ENCODE results near the gene HES3. TPM values are rescaled to one million over a fixed set of nuclear protein-coding genes. Genes with fewer than 3 reads are reported as not detected.

HES3 gene
- total RNA-seq, 2 experiments from 2014 or later, result not detected

GRCh38 chr1:6224718-6225117 lies 19.3 kb upstream of the HES3 start:
- no peaks in the 10 kb centered on the region for H3K4me1 ChIP-seq (ENCODE audit: insufficient read depth, low read length, poor library complexity, severe bottlenecking)
- ChIA-PET CTCF (ENCODE audit: unreplicated experiment) (no interaction called here), POLR2A (interaction anchor here (0.6 kb wide), 1 partner anchor 318 kb away, joined by 3 read pairs; no protein-coding TSS in a partner anchor)
- H3K36me3 ChIP-seq (ENCODE audit: insufficient read depth, low read length), result peaks cover 96% of the 10 kb centered on the region
- no peak overlapping the region for H3K4me2 ChIP-seq (ENCODE audit: low read length)
- BruUV-seq (replicated peaks), result no TSS peak
- no peak overlapping the region for H3K4me3 ChIP-seq (ENCODE audit: low read depth, low read length, poor library complexity, severe bottlenecking)
- no peak overlapping the region for H2AFZ ChIP-seq (ENCODE audit: low read length)
- H3K79me2 ChIP-seq (ENCODE audit: insufficient read depth, low read depth, low read length), result no peaks in the 10 kb centered on the region
- no peaks in the 10 kb centered on the region for H3K9me2 ChIP-seq (ENCODE audit: insufficient read depth, low read length)
- 0 out of 2 replicates have a peak, but pooled peaks cover 6% of the 10 kb centered on the region for H4K20me1 ChIP-seq (ENCODE audit: insufficient read depth, low read length)
- H3K27ac ChIP-seq (ENCODE audit: low read depth, low read length, poor library complexity, severe bottlenecking), result no peak overlapping the region
- intact Hi-C loops (cut with micrococcal nuclease; ENCODE audit: unreplicated experiment), result no loop called here
- no peak for DNase-seq (ENCODE audit: low spot score)
- no peaks in the 10 kb centered on the region for H3K9me3 ChIP-seq (ENCODE audit: low read length)
- no peak for TF ChIP-seq CTCF (conservative IDR thresholded peaks at IDR 0.05; ENCODE audit: low read length)
- no peak for TF ChIP-seq EZH2phosphoT487 (IDR thresholded peaks at IDR 0.05; ENCODE audit: borderline replicate concordance, low read depth, low read length)

GRCh38 chr1:6225651-6226050 lies 18.3 kb upstream of the HES3 start:
- Histone ChIP-seq H3K9me2 (ENCODE audit: insufficient read depth, low read length) (no peaks in the 10 kb centered on the region), H3K27ac (ENCODE audit: low read depth, low read length, poor library complexity, severe bottlenecking) (no peak overlapping the region), H3K4me1 (ENCODE audit: insufficient read depth, low read length, poor library complexity, severe bottlenecking) (no peaks in the 10 kb centered on the region), H3K4me3 (ENCODE audit: low read depth, low read length, poor library complexity, severe bottlenecking) (no peak overlapping the region), H3K4me2 (ENCODE audit: low read length) (no peak overlapping the region), H4K20me1 (ENCODE audit: insufficient read depth, low read length) (0 out of 2 replicates have a peak, but pooled peaks cover 6% of the 10 kb centered on the region), H2AFZ (ENCODE audit: low read length) (no peak overlapping the region), H3K36me3 (ENCODE audit: insufficient read depth, low read length) (peaks cover 97% of the 10 kb centered on the region), H3K79me2 (ENCODE audit: insufficient read depth, low read depth, low read length) (no peaks in the 10 kb centered on the region), H3K9me3 (ENCODE audit: low read length) (no peaks in the 10 kb centered on the region)
- CTCF ChIA-PET (ENCODE audit: unreplicated experiment), result no interaction called here
- no TSS peak for BruUV-seq (replicated peaks)
- intact Hi-C loops (cut with micrococcal nuclease; ENCODE audit: unreplicated experiment), result no loop called here
- DNase-seq (ENCODE audit: low spot score), result no peak
- TF ChIP-seq CTCF (conservative IDR thresholded peaks at IDR 0.05; ENCODE audit: low read length) (no peak), EZH2phosphoT487 (IDR thresholded peaks at IDR 0.05; ENCODE audit: borderline replicate concordance, low read depth, low read length) (no peak)
- POLR2A ChIA-PET, result no interaction called here

- Histone ChIP-seq H2AFZ (ENCODE audit: low read length) (no peak overlapping the region), H3K4me2 (ENCODE audit: low read length) (no peak overlapping the region), H3K27ac (ENCODE audit: low read depth, low read length, poor library complexity, severe bottlenecking) (no peak overlapping the region), H4K20me1 (ENCODE audit: insufficient read depth, low read length) (0 out of 2 replicates have a peak, but pooled peaks cover 11% of the 10 kb centered on the region), H3K36me3 (ENCODE audit: insufficient read depth, low read length) (peaks cover 59% of the 10 kb centered on the region), H3K9me2 (ENCODE audit: insufficient read depth, low read length) (no peaks in the 10 kb centered on the region), H3K9me3 (ENCODE audit: low read length) (no peaks in the 10 kb centered on the region), H3K4me3 (ENCODE audit: low read depth, low read length, poor library complexity, severe bottlenecking) (no peak overlapping the region), H3K79me2 (ENCODE audit: insufficient read depth, low read depth, low read length) (peaks cover 24% of the 10 kb centered on the region), H3K4me1 (ENCODE audit: insufficient read depth, low read length, poor library complexity, severe bottlenecking) (peaks cover 20% of the 10 kb centered on the region)
- ChIA-PET CTCF (ENCODE audit: unreplicated experiment) (no interaction called here), POLR2A (no interaction called here)
- BruUV-seq (replicated peaks), result no TSS peak
- TF ChIP-seq EZH2phosphoT487 (IDR thresholded peaks at IDR 0.05; ENCODE audit: borderline replicate concordance, low read depth, low read length), result no peak
- TF ChIP-seq CTCF (conservative IDR thresholded peaks at IDR 0.05; ENCODE audit: low read length), result no peak
- no peak for DNase-seq (ENCODE audit: low spot score)
- intact Hi-C loops (cut with micrococcal nuclease; ENCODE audit: unreplicated experiment), result no loop called here
These were observed 10.6 kb upstream of the HES3 start for GRCh38 chr1:6233376-6233775.
